MG63 (cell line): ENCODE measurements around the gene CASP5. TPM values are rescaled to one million over a fixed set of nuclear protein-coding genes. Genes with fewer than 3 reads are reported as not detected.
A peak's percentile ranks its signal among the peaks of the same experiment; 100 is the strongest.
"Not testable (repeated sequence)": the region's sequence is repeated elsewhere in the genome, so short reads cannot be mapped to it uniquely, and the experiment has no call there.

Source experiments
- DNase-seq: peaks from one replicate; pipeline ENCODE4 v3.0.0-alpha.2; 2020
- H3K27me3 ChIP-seq: fragments of 250-450 bp; sonication (Bioruptor Pico); 2 replicates; pipeline ENCODE4 v1.5.1; 2020; ENCODE audit warnings: mild to moderate bottlenecking, moderate library complexity
- H3K36me3 ChIP-seq: fragments of 250-450 bp; sonication (Bioruptor Pico); 2 replicates; pipeline ENCODE4 v1.5.1; 2020; ENCODE audit warnings: mild to moderate bottlenecking, moderate library complexity
- H3K4me3 ChIP-seq: fragments of 250-450 bp; sonication (Bioruptor Pico); 2 replicates; pipeline ENCODE4 v1.5.1; 2020; ENCODE audit warnings: mild to moderate bottlenecking, moderate library complexity
- H3K9me3 ChIP-seq: fragments of 250-450 bp; sonication (Bioruptor Pico); 2 replicates; pipeline ENCODE4 v1.5.1; 2020; ENCODE audit warnings: mild to moderate bottlenecking, moderate library complexity
- total RNA-seq: library from RNA; depleted of rRNA; stranded (reverse); fragments of >200 nt; shearing (Covaris generic); gene quantifications from 2 replicates; pipeline ENCODE4 v1.2.3, GENCODE V29; 2014; ENCODE audit warnings: low replicate concordance

The CASP5 gene
- total RNA-seq, 1 experiment from 2014 or later = not detected

DNA sequence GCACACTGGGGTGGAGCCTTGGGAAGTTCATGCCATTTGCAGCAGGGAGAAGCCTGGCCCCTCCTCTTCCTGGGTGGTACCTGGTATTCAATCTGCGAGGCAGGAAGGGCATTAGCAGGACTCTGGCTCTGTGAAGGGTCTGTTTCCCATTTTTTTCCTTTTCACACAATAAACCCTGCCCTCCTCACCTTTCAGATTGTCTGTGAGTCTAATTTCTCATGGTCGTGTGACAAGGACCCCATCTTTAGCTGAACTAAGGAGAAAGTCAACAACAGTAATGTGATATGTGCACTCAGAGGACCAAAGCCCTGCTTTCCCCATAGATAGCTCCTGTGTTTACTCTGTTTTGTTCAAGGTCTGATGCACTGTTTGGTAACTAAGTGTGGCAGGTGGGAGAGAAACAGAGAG is 28.0 kb downstream of the CASP5 start:
- Histone ChIP-seq H3K27me3 (no peaks in the 10 kb centered on the region), H3K4me3 (no peak overlapping the region), H3K36me3 (no peaks in the 10 kb centered on the region), H3K9me3 (no peaks in the 10 kb centered on the region)
- no peak for DNase-seq

DNA sequence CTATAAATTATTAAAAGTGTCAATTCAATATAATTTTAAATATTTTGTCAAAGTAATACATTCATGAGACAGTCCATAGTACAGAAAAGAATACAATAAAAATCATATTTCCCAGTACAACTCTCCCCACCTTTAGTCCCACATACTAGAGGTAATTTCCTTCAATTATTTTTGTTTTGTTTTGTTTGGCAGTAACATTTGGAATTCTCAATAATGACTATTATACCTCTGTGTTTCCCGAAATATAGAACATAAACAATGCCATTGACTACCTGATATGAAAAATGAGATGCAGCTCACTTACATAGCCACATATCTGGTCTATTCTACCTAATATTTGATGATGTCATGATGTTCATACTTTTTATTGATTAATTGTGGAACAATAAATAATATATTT is 30.2 kb downstream of the CASP5 start:
- Histone ChIP-seq H3K4me3 (no peak overlapping the region), H3K9me3 (no peaks in the 10 kb centered on the region), H3K36me3 (no peaks in the 10 kb centered on the region), H3K27me3 (no peaks in the 10 kb centered on the region)
- DNase-seq = no peak

DNA sequence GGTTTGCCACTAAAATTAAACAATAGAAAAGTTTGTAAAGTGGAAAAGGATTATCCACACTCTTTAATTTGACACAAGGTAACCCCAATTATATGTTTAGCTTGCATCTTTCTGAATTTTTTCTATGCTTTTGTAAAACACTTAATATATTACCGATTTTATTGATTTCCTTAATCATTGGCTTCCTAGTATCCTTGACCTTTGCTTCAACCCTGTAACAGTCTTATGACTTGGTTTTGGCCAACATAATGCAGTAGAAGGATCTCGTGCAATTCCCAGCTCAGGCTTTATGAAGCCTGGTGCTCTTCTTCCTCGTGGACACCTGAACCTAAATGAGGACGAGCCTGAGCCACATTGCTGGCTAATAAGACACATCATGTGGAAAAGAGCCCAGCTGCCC is 31.0 kb downstream of the CASP5 start:
- Histone ChIP-seq H3K36me3 (no peaks in the 10 kb centered on the region), H3K9me3 (no peaks in the 10 kb centered on the region), H3K4me3 (no peak overlapping the region), H3K27me3 (no peaks in the 10 kb centered on the region)
- DNase-seq = no peak

DNA sequence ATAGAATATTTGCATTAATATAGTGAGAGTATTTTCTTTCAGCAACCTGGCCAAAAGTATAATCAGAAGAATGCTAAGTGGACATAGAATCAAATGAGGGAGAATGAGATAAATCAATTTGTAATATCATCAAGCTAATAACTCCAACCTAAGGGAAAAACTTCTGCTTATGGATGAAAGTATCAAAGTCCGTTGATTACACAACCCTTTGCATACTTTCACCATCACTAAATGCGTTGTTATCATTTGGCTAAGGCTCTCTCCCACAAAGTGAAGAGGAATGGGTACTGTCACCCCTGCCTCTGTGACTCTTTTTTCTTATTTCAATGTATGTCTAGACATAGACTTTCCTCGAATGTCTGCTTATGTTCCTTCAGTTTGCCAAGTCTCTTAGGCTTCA is 38.2 kb downstream of the CASP5 start:
- no peak for DNase-seq
- Histone ChIP-seq H3K36me3 (no peaks in the 10 kb centered on the region), H3K27me3 (no peaks in the 10 kb centered on the region), H3K4me3 (no peak overlapping the region), H3K9me3 (no peaks in the 10 kb centered on the region)

DNA sequence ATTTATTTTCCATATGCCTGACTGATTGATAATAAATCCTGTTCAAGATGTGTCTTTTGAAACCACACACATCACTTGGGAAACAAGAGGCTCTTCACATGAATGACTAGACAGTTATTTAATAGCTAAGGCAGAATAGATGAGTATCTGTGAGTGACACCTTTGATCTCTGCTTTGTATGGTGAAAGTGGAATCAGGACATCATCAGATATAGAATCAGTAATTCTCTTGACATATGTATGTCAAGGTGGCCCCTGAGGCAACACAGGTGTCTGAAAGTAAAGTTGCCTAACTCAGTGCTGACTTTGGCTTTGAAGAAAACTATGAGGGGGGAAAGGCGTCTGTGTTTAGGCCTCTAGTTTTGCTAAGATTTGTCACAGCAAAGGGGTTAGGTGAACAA is 43.1 kb downstream of the CASP5 start:
- DNase-seq = no peak
- Histone ChIP-seq H3K36me3 (no peaks in the 10 kb centered on the region), H3K4me3 (no peak overlapping the region), H3K27me3 (no peaks in the 10 kb centered on the region), H3K9me3 (no peaks in the 10 kb centered on the region)

DNA sequence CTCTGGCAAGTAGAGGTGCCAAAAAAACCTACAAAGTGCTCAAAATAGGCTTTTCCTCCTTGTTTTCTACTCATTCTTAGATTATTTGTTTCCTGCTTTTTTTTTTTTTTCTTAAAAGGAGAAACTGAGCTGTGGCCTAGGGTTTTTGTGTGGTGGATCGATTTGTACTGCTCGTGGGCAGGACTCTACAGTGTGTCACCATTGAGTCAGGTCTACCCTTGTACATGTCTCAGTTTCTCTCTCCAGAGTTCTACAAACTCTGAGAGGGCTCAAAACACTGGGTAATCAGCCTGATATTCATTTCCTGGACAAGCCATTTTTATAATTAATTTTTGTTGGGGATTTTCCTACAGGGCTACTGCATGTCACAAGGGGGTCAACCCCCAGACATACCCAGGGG is 49.4 kb downstream of the CASP5 start:
- H3K27me3 ChIP-seq = no peaks in the 10 kb centered on the region
- H3K4me3 ChIP-seq = no peak overlapping the region
- no peaks in the 10 kb centered on the region; the same call in 1 of the 2 replicates for H3K9me3 ChIP-seq
- no peaks in the 10 kb centered on the region for H3K36me3 ChIP-seq
- DNase-seq = no peak

DNA sequence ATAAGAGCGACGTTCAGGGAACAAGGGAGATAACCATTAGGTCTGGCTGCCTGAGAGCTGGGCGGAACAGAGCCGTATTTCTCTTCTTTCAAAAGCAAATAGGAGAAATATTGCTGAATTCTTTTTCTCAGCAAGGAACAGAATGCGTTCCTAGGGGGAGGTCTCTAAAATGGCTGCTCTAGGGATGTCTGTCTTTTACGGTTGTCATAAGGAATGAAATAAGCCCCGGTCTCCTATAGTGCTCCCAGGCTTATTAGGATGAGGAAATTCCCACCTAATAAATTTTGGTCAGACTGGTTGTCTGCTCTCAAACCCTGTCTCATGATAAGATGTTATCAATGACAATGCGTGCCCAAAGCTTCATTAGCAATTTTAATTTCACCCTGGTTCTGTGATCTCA is 50.0 kb downstream of the CASP5 start:
- H3K36me3 ChIP-seq, H3K4me3 ChIP-seq, DNase-seq, H3K27me3 ChIP-seq, H3K9me3 ChIP-seq: not testable (repeated sequence)

DNA sequence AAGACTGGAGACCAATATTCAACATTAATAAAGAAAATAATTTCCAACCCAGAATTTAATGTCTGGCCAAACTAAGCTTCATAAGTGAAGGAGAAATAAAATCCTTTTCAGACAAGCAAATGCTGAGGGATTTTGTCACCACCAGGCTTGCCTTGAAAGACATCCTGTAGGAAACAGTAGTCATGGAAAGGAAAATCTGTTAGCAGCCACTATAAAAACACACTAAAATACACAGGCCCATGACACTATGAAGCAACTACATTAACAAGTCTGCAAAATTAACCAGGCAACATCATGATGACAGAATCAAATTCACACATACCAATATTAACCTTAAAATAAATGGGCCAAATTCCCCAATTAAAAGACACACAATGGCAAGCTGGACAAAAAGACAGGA is 52.2 kb downstream of the CASP5 start:
- H3K27me3 ChIP-seq = no peaks in the 10 kb centered on the region
- H3K36me3 ChIP-seq = no peaks in the 10 kb centered on the region
- DNase-seq = no peak
- no peak overlapping the region for H3K4me3 ChIP-seq
- no peaks in the 10 kb centered on the region; the same call in 1 of the 2 replicates for H3K9me3 ChIP-seq

DNA sequence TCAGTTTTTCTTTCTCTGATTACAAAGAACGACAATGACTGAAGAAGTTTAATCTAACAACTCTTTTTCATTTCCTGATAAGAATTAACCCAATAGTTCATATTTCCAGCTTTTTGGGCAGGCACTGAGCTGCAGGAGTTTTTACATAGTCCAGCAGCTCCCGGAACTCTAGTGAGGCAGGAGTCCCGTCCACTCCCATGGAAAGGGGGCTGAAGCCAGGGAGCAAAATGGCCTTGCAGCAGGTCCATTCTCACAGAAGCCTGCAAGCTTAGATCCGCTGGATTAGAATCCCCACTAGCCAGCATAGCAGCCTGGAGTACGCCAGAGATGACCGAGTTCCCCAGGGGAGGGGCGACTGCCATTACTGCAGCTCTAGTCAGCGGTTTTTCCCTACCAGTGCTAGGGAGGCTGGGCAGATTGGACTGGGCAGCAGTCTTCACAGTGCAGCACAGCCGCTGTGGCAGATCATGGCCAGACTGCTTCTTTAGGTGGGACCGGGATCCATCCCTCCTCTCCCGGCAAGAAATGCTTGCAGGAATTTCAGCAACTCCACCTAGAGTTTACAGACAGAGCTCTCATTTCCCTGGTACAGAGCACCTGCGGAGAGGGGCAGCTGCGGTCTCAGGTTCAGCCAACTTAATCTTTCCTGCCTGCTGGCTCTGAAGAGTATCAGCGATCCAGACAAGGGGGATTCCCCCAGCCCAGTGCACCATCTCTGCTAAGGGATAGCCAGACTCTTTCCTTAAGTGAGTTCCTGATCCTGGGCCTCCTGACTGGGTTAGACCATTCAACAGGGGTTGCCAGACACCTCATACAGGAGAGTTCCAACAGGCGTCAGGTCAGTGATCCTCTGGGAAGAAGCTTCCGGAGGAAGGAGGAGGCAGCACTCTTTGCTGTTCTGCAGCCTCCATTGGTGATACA is 53.9 kb downstream of the CASP5 start:
- no peaks in the 10 kb centered on the region; the same call in 1 of the 2 replicates for H3K9me3 ChIP-seq
- peak; percentile 35 for DNase-seq
- peak overlapping the region; percentile 62 for H3K4me3 ChIP-seq
- no peaks in the 10 kb centered on the region for H3K27me3 ChIP-seq
- no peaks in the 10 kb centered on the region for H3K36me3 ChIP-seq

DNA sequence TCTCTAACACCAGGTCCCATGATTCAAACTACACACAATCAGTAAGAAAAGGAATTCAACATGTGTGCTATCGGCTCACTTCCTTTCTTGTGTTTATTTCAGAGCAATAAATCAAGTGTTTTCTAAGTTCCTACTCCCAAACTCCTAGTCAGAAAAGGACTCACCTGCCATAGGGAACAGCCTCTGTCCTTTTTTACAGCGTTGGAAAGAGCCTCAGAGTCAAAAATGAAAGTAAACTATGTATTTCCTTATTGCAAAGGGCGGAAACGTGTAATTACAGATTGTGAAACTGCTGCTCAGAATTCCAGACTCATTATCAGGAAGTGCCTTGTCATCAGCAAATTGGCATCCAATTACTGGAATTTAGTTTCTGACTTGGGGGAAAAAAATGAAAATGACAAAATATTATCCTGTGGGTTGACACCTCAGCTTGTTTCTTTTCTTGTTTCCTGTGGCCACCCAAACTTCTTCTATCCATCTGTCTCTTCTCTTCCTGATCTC is 54.6 kb downstream of the CASP5 start, which contains the start of gene CASP4:
Gene CASP4, minus strand, starts transcription at position 220 of the 501 bp plus-strand sequence. Its CDS starts 49 bp downstream, at position 171.
- Histone ChIP-seq H3K9me3 (no peaks in the 10 kb centered on the region; the same call in 1 of the 2 replicates), H3K4me3 (peak within 1 kb of the TSS; percentile 62), H3K36me3 (no peaks in the 10 kb centered on the region), H3K27me3 (no peaks in the 10 kb centered on the region)
- no peak for DNase-seq

DNA sequence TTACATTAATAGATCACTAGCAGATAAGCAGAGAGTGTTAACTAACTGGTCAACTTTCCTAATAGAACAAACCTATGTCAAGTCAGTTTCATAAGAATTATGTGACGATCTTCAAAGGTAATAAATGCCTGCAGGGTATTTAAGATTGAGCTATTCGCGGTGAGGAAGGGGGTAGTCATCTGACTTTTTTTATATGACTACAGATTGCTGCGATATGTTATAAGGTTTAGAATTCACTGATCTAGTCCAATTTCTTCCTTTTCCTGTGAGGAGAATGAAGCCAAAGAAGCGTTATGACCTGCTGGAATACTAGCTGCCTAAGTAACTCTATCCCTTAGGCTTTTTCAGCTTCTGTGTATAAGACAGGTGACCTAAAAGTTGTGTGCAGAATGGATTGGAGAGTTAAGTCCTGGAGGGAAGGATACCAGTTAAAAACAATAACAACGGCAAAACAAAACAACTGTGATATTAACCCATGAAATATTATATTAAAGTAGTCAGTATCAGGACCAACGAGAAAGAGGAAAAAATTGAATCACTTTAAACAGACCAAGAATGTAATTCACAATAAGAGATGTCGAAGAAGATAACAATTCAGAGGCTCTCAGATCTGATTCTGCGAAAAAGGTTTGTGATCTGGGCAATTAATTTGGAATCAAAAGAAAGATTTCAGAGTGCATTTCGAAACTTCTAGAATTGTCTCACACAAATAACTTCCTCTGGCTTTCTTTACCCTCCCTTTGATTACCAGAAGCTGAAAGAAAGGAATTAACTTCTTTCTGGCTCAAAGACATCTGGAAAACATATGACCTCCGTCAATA is 55.2 kb downstream of the CASP5 start:
- H3K27me3 ChIP-seq = no peaks in the 10 kb centered on the region
- H3K4me3 ChIP-seq = peak overlapping the region; percentile 62
- no peaks in the 10 kb centered on the region for H3K36me3 ChIP-seq
- H3K9me3 ChIP-seq = no peaks in the 10 kb centered on the region
- DNase-seq = no peak

DNA sequence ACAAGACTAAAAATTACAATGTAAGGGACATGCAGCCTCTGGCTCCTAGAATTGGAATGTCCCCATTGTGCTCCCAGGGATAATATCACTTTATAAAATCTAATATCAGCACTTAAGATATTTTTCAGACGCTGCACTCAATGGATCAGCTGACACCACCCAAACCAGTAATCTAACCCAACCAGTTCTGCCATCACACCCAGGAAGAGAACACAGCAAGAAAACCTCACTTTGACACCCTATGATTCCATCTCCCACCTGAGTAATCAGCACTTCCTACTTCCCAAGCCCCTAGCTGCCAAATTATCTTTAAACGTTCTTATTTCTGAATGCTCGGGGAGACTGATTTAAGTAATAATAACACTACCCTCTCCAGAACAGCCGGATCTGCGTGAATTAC is 57.2 kb downstream of the CASP5 start:
- Histone ChIP-seq H3K27me3 (no peaks in the 10 kb centered on the region), H3K4me3 (no peak overlapping the region), H3K36me3 (peaks cover 2% of the 10 kb centered on the region; the same call in 1 of the 2 replicates), H3K9me3 (no peaks in the 10 kb centered on the region)
- DNase-seq = no peak

DNA sequence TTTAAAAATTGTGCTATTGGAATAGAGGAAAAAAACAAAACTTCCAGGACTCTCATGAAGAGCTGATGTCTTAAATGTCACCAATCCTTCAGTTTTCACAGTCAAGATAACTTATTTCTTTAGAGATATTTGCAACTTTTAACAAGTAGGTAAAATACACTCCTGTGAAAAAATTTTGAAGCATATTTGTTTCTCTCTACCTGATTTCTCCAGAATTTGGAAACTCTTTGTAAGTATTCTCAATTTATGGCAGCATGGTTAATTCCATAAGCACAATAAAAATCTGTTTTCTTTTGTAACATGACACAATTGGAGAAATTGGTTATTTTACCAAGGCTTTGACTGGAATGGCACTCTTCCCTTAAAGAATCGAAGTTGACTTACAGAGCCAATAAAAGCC is 58.7 kb downstream of the CASP5 start:
- DNase-seq = no peak
- Histone ChIP-seq H3K36me3 (peaks cover 2% of the 10 kb centered on the region; the same call in 1 of the 2 replicates), H3K9me3 (no peaks in the 10 kb centered on the region), H3K27me3 (no peaks in the 10 kb centered on the region), H3K4me3 (no peak overlapping the region)

DNA sequence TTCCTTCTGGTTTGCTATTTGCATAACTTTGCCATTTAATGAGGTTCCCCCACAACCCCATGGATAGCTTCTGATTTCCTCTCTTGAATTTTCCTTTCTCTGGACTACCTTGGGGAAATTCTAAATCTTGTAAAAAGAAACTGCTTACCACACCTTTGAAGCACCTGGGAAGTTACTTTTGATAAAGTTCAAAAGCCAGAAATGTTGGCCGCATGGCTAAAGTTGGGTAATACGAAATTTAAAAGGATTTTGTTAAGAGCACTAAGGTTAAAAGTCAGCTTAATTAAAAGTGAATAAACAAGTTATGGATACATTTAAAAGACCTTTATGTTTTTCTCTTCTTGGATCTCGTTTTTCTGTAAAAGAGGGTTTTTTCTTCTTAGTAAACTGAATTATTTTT is 60.1 kb downstream of the CASP5 start:
- Histone ChIP-seq H3K4me3 (no peak overlapping the region), H3K36me3 (peaks cover 2% of the 10 kb centered on the region; the same call in 1 of the 2 replicates), H3K27me3 (no peaks in the 10 kb centered on the region), H3K9me3 (no peaks in the 10 kb centered on the region)
- DNase-seq = no peak

DNA sequence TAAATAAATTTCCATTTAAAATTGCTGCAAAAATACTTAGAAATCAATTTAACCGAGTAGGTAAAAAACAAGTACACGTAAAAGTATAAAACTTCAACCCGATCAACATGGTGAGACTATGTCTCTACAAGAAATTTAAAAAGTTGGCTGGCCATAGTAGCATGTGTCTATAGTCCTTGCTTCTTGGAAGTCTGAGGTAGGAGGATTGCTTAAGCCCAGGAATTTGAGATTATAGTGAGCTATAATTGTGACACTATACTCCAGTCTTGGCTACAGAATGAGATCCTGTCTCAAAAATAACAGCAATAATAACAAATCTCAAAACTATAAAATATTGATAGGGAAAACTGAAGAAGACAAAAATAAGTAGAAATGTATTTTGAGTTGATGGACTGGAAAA is 65.7 kb downstream of the CASP5 start:
- H3K27me3 ChIP-seq = no peaks in the 10 kb centered on the region
- DNase-seq = no peak
- no peak overlapping the region for H3K4me3 ChIP-seq
- peaks cover 17% of the 10 kb centered on the region for H3K36me3 ChIP-seq
- H3K9me3 ChIP-seq = no peaks in the 10 kb centered on the region

DNA sequence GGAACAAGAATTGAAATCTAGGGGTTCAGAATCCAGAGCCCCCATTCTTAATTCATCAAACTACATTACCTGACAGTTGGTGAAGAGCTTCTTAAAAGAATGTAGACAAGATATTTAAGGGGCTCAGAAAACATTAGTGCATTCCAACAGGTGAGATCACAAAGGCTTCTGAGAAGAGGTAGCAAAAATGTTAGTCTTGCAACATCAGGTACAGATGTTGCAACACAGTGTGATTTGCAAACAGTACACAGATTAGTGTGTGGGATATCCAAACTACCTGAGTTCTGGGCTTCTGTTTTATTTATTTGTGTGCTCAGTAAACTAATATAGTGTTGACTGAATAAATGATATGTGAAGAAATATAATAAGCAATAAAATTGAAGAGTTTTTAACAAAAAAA is 66.4 kb downstream of the CASP5 start:
- Histone ChIP-seq H3K36me3 (peaks cover 17% of the 10 kb centered on the region), H3K4me3 (no peak overlapping the region), H3K9me3 (no peaks in the 10 kb centered on the region), H3K27me3 (no peaks in the 10 kb centered on the region)
- no peak for DNase-seq

DNA sequence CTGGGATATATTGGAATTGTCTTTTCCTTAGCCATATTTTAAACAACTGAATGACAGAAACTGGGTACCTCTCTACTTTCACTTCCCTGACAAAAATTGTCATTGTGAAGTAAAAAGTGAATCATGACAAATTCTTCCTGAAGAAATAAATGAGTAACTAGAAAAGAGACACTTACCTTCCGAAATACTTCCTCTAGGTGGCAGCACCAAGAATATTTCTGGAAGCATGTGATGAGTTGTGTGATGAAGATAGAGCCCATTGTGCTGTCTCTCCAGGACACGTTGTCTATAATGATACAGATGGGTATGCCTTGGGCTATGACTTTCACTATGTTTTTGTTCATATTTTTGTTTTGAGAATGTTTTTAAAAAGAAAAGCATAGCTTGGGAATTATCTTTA is 76.1 kb downstream of the CASP5 start:
- Histone ChIP-seq H3K36me3 (peaks cover 32% of the 10 kb centered on the region), H3K4me3 (no peak overlapping the region), H3K9me3 (no peaks in the 10 kb centered on the region), H3K27me3 (no peaks in the 10 kb centered on the region)
- DNase-seq = peak; percentile 4
